GM19452 (cell line): Measurements from ENCODE around the gene GPR83.
"Not testable (repeated sequence)": the region's sequence is repeated elsewhere in the genome, so short reads cannot be mapped to it uniquely, and the experiment has no call there.

Experiments used
- ATAC-seq: cut with Tn5 transposase; IDR thresholded peaks from one replicate; pipeline ENCODE4 v1.9.1; 2021; ENCODE audit not compliant: unreplicated experiment

Gene GPR83

GRCh38 chr11:94376841-94377240, 24.4 kb downstream of the GPR83 start:
- no peak for ATAC-seq

GRCh38 chr11:94370576-94370975, 30.6 kb downstream of the GPR83 start:
- ATAC-seq = not testable (repeated sequence)

- not testable (repeated sequence) for ATAC-seq
Measured at GRCh38 chr11:94350850-94351563, 50.2 kb downstream of the GPR83 start.

- not testable (repeated sequence) for ATAC-seq
Measured at GRCh38 chr11:94346311-94346710, 54.9 kb downstream of the GPR83 start.

- no peak for ATAC-seq
Measured at GRCh38 chr11:94343495-94343894, 57.7 kb downstream of the GPR83 start.

GRCh38 chr11:94342250-94342649, 59.0 kb downstream of the GPR83 start:
- no peak for ATAC-seq

- no peak for ATAC-seq
Measured at GRCh38 chr11:94338651-94339050, 62.6 kb downstream of the GPR83 start.

GRCh38 chr11:94336033-94336432, 65.2 kb downstream of the GPR83 start:
- no peak for ATAC-seq

GRCh38 chr11:94332814-94333213, 68.4 kb downstream of the GPR83 start:
- no peak for ATAC-seq

GRCh38 chr11:94330789-94331188, 70.4 kb downstream of the GPR83 start:
- ATAC-seq = no peak

- ATAC-seq = no peak
Measured at GRCh38 chr11:94329501-94329900, 71.7 kb downstream of the GPR83 start.

GRCh38 chr11:94328587-94329080, 72.6 kb downstream of the GPR83 start:
- no peak for ATAC-seq
